HepG2 (cell line): ENCODE results near the gene CD248. TPM values are rescaled to one million over a fixed set of nuclear protein-coding genes. Genes with fewer than 3 reads are reported as not detected.
A peak's percentile ranks its signal among the peaks of the same experiment; 100 is the strongest.

ENCODE experiments used
- FLYWCH1 ChIP-seq: sonication (generic); formaldehyde crosslinking; IDR thresholded peaks from 2 replicates; pipeline ENCODE4 v1.8.1; 2023; ENCODE audit warnings: mild to moderate bottlenecking, missing genetic modification reagents
- GZF1 ChIP-seq: sonication (generic); formaldehyde crosslinking; IDR thresholded peaks from 2 replicates; pipeline ENCODE4 v1.5.1; 2020; ENCODE audit warnings: mild to moderate bottlenecking, missing genetic modification reagents
- HDAC2 ChIP-seq: sonication (generic); formaldehyde crosslinking; IDR thresholded peaks from 2 replicates; pipeline ENCODE4 v1.4.0; 2020; ENCODE audit warnings: missing genetic modification reagents
- HOXA5 ChIP-seq: sonication (generic); formaldehyde crosslinking; IDR thresholded peaks from 2 replicates; pipeline ENCODE4 v1.4.0; 2020; ENCODE audit warnings: missing genetic modification reagents
- MAZ ChIP-seq, 2 experiments: sonication (generic) in 1 of 2; formaldehyde crosslinking in 1 of 2; IDR thresholded peaks; 2 replicates each; pipeline versions ENCODE4 v1.5.0 to v1.6.1; 2012 to 2020; ENCODE audit warnings: low read depth in 2 of 2, mild to moderate bottlenecking in 2 of 2, borderline replicate concordance in 1 of 2, improper control_type of control experiment in 1 of 2, low read length in 1 of 2, missing genetic modification reagents in 1 of 2, moderate library complexity in 1 of 2
- RXRA ChIP-seq: sonication (generic); formaldehyde crosslinking; IDR thresholded peaks from 2 replicates; pipeline ENCODE4 v1.5.1; 2020; ENCODE audit warnings: missing genetic modification reagents
- TCF12 ChIP-seq, 2 experiments: fragments of 450-650 bp in 1 of 2; sonication (generic) in 1 of 2; formaldehyde crosslinking in 1 of 2; IDR thresholded peaks; 2 replicates each; pipeline versions ENCODE4 v1.6.1 to v1.8.0; 2017 to 2022; ENCODE audit warnings: antibody characterized with exemption in 1 of 2, mild to moderate bottlenecking in 1 of 2, missing genetic modification reagents in 1 of 2, moderate library complexity in 1 of 2
- ZNF33B ChIP-seq: sonication (generic); formaldehyde crosslinking; IDR thresholded peaks from 2 replicates; pipeline ENCODE4 v1.5.1; 2020; ENCODE audit warnings: mild to moderate bottlenecking, missing genetic modification reagents
- ZNF431 ChIP-seq: sonication (generic); formaldehyde crosslinking; IDR thresholded peaks from 2 replicates; pipeline ENCODE4 v1.9.0; 2022; ENCODE audit warnings: missing genetic modification reagents, low read depth, mild to moderate bottlenecking, borderline replicate concordance
- ZNF615 ChIP-seq: sonication (generic); formaldehyde crosslinking; IDR thresholded peaks from 2 replicates; pipeline ENCODE4 v1.5.0; 2020; ENCODE audit warnings: mild to moderate bottlenecking, missing genetic modification reagents, borderline replicate concordance
- ZNF772 ChIP-seq: sonication (generic); formaldehyde crosslinking; IDR thresholded peaks from 2 replicates; pipeline ENCODE4 v1.5.0; 2020; ENCODE audit warnings: mild to moderate bottlenecking, missing genetic modification reagents
- polyA plus RNA-seq, 8 experiments: library from polyadenylated mRNA; depleted of rRNA in 3 of 8; stranded (reverse) in 7 of 8; unstranded in 1 of 8; fragments of >200 nt; fragmentation: Illumina TruSeq in 4 of 8; extraction: Trizol in 4 of 8; gene quantifications; 2 replicates each; pipeline versions ENCODE4 v1.2.1 to v1.2.3, GENCODE V29; 2011 to 2016; ENCODE audit warnings: low read depth in 4 of 8, missing spikeins in 1 of 8, mixed read lengths in 1 of 8; ENCODE audit not compliant: insufficient read depth in 1 of 8
- total RNA-seq, 5 experiments: library from RNA; depleted of rRNA; stranded (reverse); fragments of >200 nt; fragmentation: Illumina TruSeq; extraction: Trizol; gene quantifications; 2 replicates each; pipeline ENCODE4 v1.2.3, GENCODE V29; 2016; ENCODE audit warnings: low read depth in 1 of 5
- TF ChIP-seq, protein P1 (sequence below), 2 experiments: fragments of 450-650 bp in 1 of 2; sonication (generic) in 1 of 2; formaldehyde crosslinking in 1 of 2; IDR thresholded peaks; 2 replicates each; pipeline versions ENCODE4 v1.6.1 to v1.8.0; 2016 to 2022; ENCODE audit warnings: antibody characterized with exemption in 1 of 2, mild to moderate bottlenecking in 1 of 2, missing genetic modification reagents in 1 of 2
- TF ChIP-seq, protein P2 (sequence below): sonication (generic); formaldehyde crosslinking; IDR thresholded peaks from 2 replicates; pipeline ENCODE4 v1.8.1; 2023; ENCODE audit warnings: mild to moderate bottlenecking, moderate library complexity, missing genetic modification reagents
- TF ChIP-seq, protein P3 (sequence below): sonication (generic); formaldehyde crosslinking; IDR thresholded peaks from 2 replicates; pipeline ENCODE4 v1.8.1; 2023; ENCODE audit warnings: mild to moderate bottlenecking, missing genetic modification reagents

CD248 gene
- total and polyA plus RNA-seq, 2 of the 13 experiments (the other 11 are each of a cell fraction or from before 2014, with no cell fraction given): 0.25 to 0.35 TPM

DNA sequence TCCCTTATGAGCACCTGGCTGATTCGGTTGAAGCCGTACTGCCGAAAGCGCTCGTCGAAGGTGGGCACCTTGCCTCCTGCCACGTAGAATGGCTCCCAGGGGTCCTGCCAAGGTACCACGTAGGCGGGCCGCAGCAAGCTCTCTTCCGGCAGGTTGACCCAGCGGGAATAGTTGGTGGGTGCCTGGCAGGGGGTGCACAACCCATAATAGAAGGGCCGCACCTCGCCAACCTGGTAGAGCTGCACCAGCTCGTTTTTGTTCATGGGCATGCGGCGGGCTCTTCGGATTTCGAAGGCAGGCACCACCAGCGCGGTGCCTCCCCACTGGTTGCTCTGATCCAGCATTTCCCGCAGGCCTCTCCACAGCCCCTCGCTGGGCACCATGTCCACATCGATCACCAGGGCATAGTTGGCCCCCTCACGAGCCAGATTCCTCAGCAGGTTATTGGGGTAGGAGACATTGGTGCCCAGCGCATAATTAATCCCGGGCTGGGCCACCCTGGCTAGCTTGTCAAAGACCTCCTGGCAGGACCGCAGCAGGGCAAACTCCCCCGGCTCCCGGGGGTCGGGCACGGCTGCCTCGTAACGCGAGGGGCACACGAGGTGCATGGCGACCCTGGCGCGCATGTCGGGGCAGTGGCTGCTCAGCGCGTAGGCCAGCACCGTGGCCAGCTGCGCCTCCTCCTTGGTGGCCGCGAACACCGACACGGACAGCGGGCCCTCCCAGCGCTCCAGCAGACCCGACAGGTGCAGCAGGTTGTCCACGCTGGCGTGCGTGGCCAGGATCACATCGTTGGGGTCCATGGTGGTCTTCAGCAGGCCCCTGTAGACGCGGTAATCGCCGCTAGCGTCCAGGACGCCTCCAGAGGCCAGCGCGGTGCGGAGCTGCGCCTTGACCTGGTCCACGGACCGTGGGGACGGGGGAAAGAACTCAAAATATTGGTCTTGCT, 29.9 kb upstream of the CD248 start (continued):
- TF ChIP-seq, protein P1, sequence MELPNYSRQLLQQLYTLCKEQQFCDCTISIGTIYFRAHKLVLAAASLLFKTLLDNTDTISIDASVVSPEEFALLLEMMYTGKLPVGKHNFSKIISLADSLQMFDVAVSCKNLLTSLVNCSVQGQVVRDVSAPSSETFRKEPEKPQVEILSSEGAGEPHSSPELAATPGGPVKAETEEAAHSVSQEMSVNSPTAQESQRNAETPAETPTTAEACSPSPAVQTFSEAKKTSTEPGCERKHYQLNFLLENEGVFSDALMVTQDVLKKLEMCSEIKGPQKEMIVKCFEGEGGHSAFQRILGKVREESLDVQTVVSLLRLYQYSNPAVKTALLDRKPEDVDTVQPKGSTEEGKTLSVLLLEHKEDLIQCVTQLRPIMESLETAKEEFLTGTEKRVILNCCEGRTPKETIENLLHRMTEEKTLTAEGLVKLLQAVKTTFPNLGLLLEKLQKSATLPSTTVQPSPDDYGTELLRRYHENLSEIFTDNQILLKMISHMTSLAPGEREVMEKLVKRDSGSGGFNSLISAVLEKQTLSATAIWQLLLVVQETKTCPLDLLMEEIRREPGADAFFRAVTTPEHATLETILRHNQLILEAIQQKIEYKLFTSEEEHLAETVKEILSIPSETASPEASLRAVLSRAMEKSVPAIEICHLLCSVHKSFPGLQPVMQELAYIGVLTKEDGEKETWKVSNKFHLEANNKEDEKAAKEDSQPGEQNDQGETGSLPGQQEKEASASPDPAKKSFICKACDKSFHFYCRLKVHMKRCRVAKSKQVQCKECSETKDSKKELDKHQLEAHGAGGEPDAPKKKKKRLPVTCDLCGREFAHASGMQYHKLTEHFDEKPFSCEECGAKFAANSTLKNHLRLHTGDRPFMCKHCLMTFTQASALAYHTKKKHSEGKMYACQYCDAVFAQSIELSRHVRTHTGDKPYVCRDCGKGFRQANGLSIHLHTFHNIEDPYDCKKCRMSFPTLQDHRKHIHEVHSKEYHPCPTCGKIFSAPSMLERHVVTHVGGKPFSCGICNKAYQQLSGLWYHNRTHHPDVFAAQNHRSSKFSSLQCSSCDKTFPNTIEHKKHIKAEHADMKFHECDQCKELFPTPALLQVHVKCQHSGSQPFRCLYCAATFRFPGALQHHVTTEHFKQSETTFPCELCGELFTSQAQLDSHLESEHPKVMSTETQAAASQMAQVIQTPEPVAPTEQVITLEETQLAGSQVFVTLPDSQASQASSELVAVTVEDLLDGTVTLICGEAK (IDR thresholded peaks at IDR 0.05): no peak
- TF ChIP-seq, protein P1 (CRISPR knock-in tag; IDR thresholded peaks at IDR 0.05): peak; percentile 87
- TF ChIP-seq GZF1 (CRISPR knock-in tag) (no peak), RXRA (CRISPR knock-in tag) (peak; percentile 52; the same call in 1 of the 2 replicates), TCF12 (IDR thresholded peaks at IDR 0.05) (no peak), TCF12 (CRISPR knock-in tag; IDR thresholded peaks at IDR 0.05) (no peak; the same call in 1 of the 2 replicates), HOXA5 (CRISPR knock-in tag) (peak; percentile 67; the same call in 1 of the 2 replicates), MAZ (IDR thresholded peaks at IDR 0.05; ENCODE audit: borderline replicate concordance, low read depth, low read length) (no peak), MAZ (CRISPR knock-in tag; IDR thresholded peaks at IDR 0.05; ENCODE audit: low read depth) (peak; percentile 61; the same call in 1 of the 2 replicates), ZNF615 (no peak), ZNF772 (CRISPR knock-in tag) (peak; percentile 23; the same call in 1 of the 2 replicates), ZNF431 (peak; percentile 43; the same call in 1 of the 2 replicates), HDAC2 (peak; percentile 5), FLYWCH1 (CRISPR knock-in tag) (no peak), ZNF33B (CRISPR knock-in tag) (0 out of 2 replicates have a peak, but pooled peaks have one; percentile 56)
- TF ChIP-seq, protein P2, sequence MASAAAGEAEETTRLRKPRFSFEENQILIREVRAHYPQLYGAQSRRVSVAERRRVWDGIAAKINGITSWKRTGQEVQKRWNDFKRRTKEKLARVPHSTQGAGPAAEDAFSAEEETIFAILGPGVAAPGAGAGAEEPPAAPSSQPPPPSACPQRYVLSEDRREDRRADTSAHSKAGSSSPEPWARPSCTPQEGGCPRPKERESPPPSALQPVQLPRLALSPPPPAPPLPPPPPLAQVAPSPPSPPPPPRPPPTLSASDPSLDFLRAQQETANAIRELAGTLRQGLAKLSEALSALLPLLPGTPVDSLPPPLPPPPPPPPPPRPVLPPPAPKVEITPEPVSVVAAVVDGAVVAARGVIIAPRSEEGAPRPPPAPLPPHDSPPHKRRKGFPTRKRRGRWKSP: peak; percentile 38
- TF ChIP-seq, protein P3, sequence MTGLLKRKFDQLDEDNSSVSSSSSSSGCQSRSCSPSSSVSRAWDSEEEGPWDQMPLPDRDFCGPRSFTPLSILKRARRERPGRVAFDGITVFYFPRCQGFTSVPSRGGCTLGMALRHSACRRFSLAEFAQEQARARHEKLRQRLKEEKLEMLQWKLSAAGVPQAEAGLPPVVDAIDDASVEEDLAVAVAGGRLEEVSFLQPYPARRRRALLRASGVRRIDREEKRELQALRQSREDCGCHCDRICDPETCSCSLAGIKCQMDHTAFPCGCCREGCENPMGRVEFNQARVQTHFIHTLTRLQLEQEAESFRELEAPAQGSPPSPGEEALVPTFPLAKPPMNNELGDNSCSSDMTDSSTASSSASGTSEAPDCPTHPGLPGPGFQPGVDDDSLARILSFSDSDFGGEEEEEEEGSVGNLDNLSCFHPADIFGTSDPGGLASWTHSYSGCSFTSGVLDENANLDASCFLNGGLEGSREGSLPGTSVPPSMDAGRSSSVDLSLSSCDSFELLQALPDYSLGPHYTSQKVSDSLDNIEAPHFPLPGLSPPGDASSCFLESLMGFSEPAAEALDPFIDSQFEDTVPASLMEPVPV: peak; percentile 8; the same call in 1 of the 2 replicates
